Activated CD4-positive, alpha-beta memory T cell treated with anti-CD3 and anti-CD28 coated beads for 36 hours (primary cell): ENCODE data around the gene TIAL1. TPM values are rescaled to one million over a fixed set of nuclear protein-coding genes. Genes with fewer than 3 reads are reported as not detected.

Experiments
- CTCF ChIA-PET: fragments of 350-600 bp; sonication (Branson Sonifier 250); formaldehyde crosslinking; loops from one replicate; lab custom pipeline; 2021; ENCODE audit warnings: antibody characterized with exemption, inconsistent platforms; lab: Charles Lee
- POLR2A ChIA-PET: fragments of 350-600 bp; sonication (Branson Sonifier 250); formaldehyde crosslinking; loops from one replicate; lab custom pipeline; 2021; ENCODE audit warnings: antibody characterized with exemption; lab: Charles Lee
- DNase-seq: peaks from one replicate; pipeline ENCODE4 v3.0.0-alpha.2; 2020
- H3K27ac Mint-ChIP-seq: one replicate; pipeline ENCODE4 v1.8.0; 2021; ENCODE audit warnings: mixed read lengths
- H3K27me3 Mint-ChIP-seq: one replicate; pipeline ENCODE4 v1.8.0; 2021; ENCODE audit warnings: mixed read lengths
- H3K36me3 Mint-ChIP-seq: one replicate; pipeline ENCODE4 v1.8.0; 2021; ENCODE audit warnings: mixed read lengths
- H3K4me1 Mint-ChIP-seq: one replicate; pipeline ENCODE4 v1.8.0; 2021; ENCODE audit warnings: low read depth, mixed read lengths
- H3K4me3 Mint-ChIP-seq: one replicate; pipeline ENCODE4 v1.8.0; 2021; ENCODE audit warnings: mild to moderate bottlenecking, mixed read lengths
- H3K9me3 Mint-ChIP-seq: one replicate; pipeline ENCODE4 v1.8.0; 2021; ENCODE audit warnings: mixed read lengths
- intact Hi-C: fragments of 100-400 bp; cut with micrococcal nuclease; formaldehyde crosslinking; loops from one replicate; pipeline ENCODE4 v1.15.1; 2023
- total RNA-seq, 2 experiments: library from RNA; stranded (reverse); gene quantifications; one replicate each; pipeline ENCODE4 v1.2.3, GENCODE V29; 2021

Gene TIAL1
- total RNA-seq, 2 experiments from 2014 or later: 177 TPM

DNA sequence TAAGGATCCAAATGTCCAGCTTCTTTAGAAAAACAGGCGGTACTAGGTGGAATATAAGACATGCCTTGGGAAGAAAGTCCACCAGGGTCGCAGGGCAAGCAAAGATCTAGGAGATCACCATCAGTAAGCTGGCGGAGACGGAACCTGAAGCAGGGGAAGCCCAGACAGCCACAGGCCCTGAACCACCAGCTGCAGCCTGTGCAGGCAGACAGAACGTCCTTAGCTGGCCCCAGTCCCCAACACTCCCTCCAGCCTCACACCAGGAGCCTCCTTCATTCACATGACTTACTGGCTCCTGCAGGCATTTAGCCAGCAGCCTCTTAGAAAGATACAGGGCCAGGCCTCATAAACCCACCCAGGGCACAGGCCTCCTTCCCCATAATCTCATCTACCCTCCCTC is 71.6 kb downstream of the TIAL1 start:
- H3K9me3 Mint-ChIP-seq: no peaks in the 10 kb centered on the region
- no peak overlapping the region for H3K4me3 Mint-ChIP-seq
- ChIA-PET POLR2A (no interaction called here), CTCF (interaction anchor here (0.6 to 1.1 kb wide), 3 partner anchors 13 to 59 kb away, joined by 3 to 4 read pairs (median 3); no protein-coding TSS in a partner anchor)
- H3K36me3 Mint-ChIP-seq: peaks cover 41% of the 10 kb centered on the region
- H3K27ac Mint-ChIP-seq: peak overlapping the region; percentile 14
- intact Hi-C loops: no loop called here
- no peak for DNase-seq
- H3K4me1 Mint-ChIP-seq: peaks cover 40% of the 10 kb centered on the region
- H3K27me3 Mint-ChIP-seq: no peaks in the 10 kb centered on the region

GRCh38 chr10:119524720-119525070 is 72.1 kb downstream of the TIAL1 start:
- H3K4me1 Mint-ChIP-seq: peaks cover 44% of the 10 kb centered on the region
- peaks cover 41% of the 10 kb centered on the region for H3K36me3 Mint-ChIP-seq
- intact Hi-C loops: no loop called here
- no peaks in the 10 kb centered on the region for H3K27me3 Mint-ChIP-seq
- H3K4me3 Mint-ChIP-seq: no peak overlapping the region
- H3K27ac Mint-ChIP-seq: no peak overlapping the region
- no peaks in the 10 kb centered on the region for H3K9me3 Mint-ChIP-seq
- POLR2A ChIA-PET: no interaction called here
- CTCF ChIA-PET: interaction anchor here (0.6 to 1.1 kb wide), 3 partner anchors 13 to 60 kb away, joined by 3 to 4 read pairs (median 3); no protein-coding TSS in a partner anchor
- DNase-seq: no peak

DNA sequence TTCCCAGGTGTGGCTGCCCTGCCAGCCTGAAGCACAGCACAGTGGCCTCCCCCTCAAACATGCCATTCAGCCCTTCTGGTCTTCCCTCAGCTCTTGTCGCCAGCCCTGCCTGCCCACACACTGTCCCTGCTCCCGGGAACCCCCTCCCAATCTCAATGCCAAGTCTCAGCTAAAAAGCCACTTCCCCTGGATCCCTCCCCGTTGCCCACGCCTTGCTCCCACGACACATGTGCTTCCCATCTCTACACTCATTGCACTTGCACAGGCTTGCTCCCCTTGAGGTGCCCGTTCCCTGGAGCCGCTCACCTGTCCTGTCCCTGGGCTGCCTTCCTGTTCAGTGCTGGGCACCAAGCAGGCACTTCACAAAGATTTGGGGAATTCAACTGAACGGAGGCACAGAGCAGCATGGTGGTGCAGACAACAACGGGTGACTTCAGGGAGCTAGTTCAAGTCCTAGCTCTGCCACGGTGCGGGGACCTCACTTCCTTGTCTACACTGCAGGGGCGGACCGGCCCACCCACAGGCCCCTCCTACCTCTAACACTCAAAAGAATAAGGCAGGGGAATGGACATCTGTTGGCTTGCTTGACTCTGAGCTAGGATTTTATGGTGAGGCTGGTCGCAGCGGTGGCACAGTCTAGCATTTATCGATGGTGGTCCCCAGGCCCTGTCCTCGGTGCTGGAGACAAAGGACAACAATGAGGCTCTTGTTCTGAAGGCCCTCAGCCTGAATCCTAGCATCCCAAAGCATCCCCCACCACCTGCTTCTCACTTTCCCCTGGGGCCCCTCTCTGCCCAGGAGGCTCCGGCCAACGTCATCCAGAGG is 72.7 kb downstream of the TIAL1 start:
- DNase-seq: no peak
- peaks cover 37% of the 10 kb centered on the region for H3K36me3 Mint-ChIP-seq
- intact Hi-C loops: no loop called here
- peaks cover 45% of the 10 kb centered on the region for H3K4me1 Mint-ChIP-seq
- peak overlapping the region; percentile 70 for H3K27ac Mint-ChIP-seq
- H3K4me3 Mint-ChIP-seq: no peak overlapping the region
- CTCF ChIA-PET: interaction anchor here (1.1 kb wide), 1 partner anchor 14 kb away, joined by 4 read pairs; no protein-coding TSS in a partner anchor
- no peaks in the 10 kb centered on the region for H3K9me3 Mint-ChIP-seq
- POLR2A ChIA-PET: no interaction called here
- H3K27me3 Mint-ChIP-seq: no peaks in the 10 kb centered on the region

Other genes with a start within 250 kb of the TIAL1 start
- gene RGS10, start 54.2 kb downstream of the TIAL1 start, total RNA-seq: 100 to 1,000 TPM; 158 to 173 TPM
- 10 to 100 TPM; 26.8 to 28.1 TPM for gene BAG3, start 54.4 kb upstream of the TIAL1 start, total RNA-seq
- 10 to 100 TPM; 12.8 to 13.6 TPM for gene INPP5F, start 129.1 kb upstream of the TIAL1 start, total RNA-seq